WTC11 (cell line): Measurements from ENCODE around the gene ARID1A. TPM values are rescaled to one million over a fixed set of nuclear protein-coding genes. Genes with fewer than 3 reads are reported as not detected.

Source experiments
- ATAC-seq: fragments of 200-7000 bp; cut with Tn5 transposase; 2 replicates; pipeline ENCODE4 v1.10.0; 2021; ENCODE audit warnings: mild to moderate bottlenecking, moderate library complexity
- CTCF ChIA-PET: fragments of 300-600 bp; sonication (Branson Sonifier 250); formaldehyde crosslinking; loops from one replicate; lab custom pipeline; 2021; ENCODE audit warnings: antibody characterized with exemption; lab: Charles Lee
- POLR2A ChIA-PET: fragments of 350-600 bp; sonication (Branson Sonifier 250); formaldehyde crosslinking; loops from one replicate; lab custom pipeline; 2021; ENCODE audit warnings: antibody characterized with exemption; lab: Charles Lee
- DNase-seq: peaks from one replicate; pipeline ENCODE4 v3.0.0; 2021; ENCODE audit warnings: low spot score
- H3K27ac Mint-ChIP-seq: 2 replicates; pipeline ENCODE4 v1.8.0; 2021; ENCODE audit warnings: mixed read lengths
- H3K27me3 Mint-ChIP-seq: 2 replicates; pipeline ENCODE4 v1.8.0; 2021; ENCODE audit warnings: low read depth, mild to moderate bottlenecking, moderate library complexity, mixed read lengths
- H3K36me3 Mint-ChIP-seq: 2 replicates; pipeline ENCODE4 v1.8.0; 2021; ENCODE audit warnings: mixed read lengths
- H3K4me1 Mint-ChIP-seq: 2 replicates; pipeline ENCODE4 v1.8.0; 2022; ENCODE audit warnings: mixed read lengths
- H3K4me3 Mint-ChIP-seq: 2 replicates; pipeline ENCODE4 v1.8.0; 2021; ENCODE audit warnings: mild to moderate bottlenecking, moderate library complexity, mixed read lengths
- H3K9me3 Mint-ChIP-seq: 2 replicates; pipeline ENCODE4 v1.8.0; 2021; ENCODE audit warnings: mixed read lengths
- ARID4B ChIP-seq: sonication (generic); formaldehyde crosslinking; IDR thresholded peaks from 2 replicates; pipeline ENCODE4 v1.8.0; 2023; ENCODE audit warnings: missing genetic modification reagents, mild to moderate bottlenecking, borderline replicate concordance
- CDX4 ChIP-seq: fragments of 250-450 bp; sonication (Bioruptor Pico); IDR thresholded peaks from 2 replicates; pipeline ENCODE4 v1.9.0; 2021; ENCODE audit warnings: moderate library complexity, mild to moderate bottlenecking, inconsistent platforms, borderline replicate concordance
- ESRRA ChIP-seq: sonication (generic); formaldehyde crosslinking; IDR thresholded peaks from 2 replicates; pipeline ENCODE4 v1.8.1; 2022; ENCODE audit warnings: mild to moderate bottlenecking, missing genetic modification reagents, borderline replicate concordance
- FOXJ3 ChIP-seq: sonication (generic); formaldehyde crosslinking; IDR thresholded peaks from 2 replicates; pipeline ENCODE4 v1.9.0; 2021; ENCODE audit warnings: missing genetic modification reagents, mild to moderate bottlenecking, borderline replicate concordance
- GABPB1 ChIP-seq: sonication (generic); formaldehyde crosslinking; IDR thresholded peaks from 2 replicates; pipeline ENCODE4 v1.8.1; 2023; ENCODE audit warnings: mild to moderate bottlenecking, missing genetic modification reagents
- HMGA2 ChIP-seq: fragments of 250-450 bp; sonication (Bioruptor Pico); IDR thresholded peaks from 2 replicates; pipeline ENCODE4 v1.4.0; 2021; ENCODE audit warnings: mild to moderate bottlenecking, moderate library complexity
- IRF2 ChIP-seq: sonication (generic); formaldehyde crosslinking; IDR thresholded peaks from 2 replicates; pipeline ENCODE4 v1.8.0; 2022; ENCODE audit warnings: low read depth, missing genetic modification reagents, borderline replicate concordance
- MYBL2 ChIP-seq: sonication (generic); formaldehyde crosslinking; IDR thresholded peaks from 2 replicates; pipeline ENCODE4 v1.8.1; 2023; ENCODE audit warnings: mild to moderate bottlenecking, moderate library complexity, missing genetic modification reagents
- OVOL2 ChIP-seq: fragments of 250-450 bp; sonication (Bioruptor Pico); IDR thresholded peaks from 2 replicates; pipeline ENCODE4 v1.9.0; 2021; ENCODE audit warnings: mild to moderate bottlenecking, borderline replicate concordance
- RORB ChIP-seq: fragments of 250-450 bp; sonication (Bioruptor Pico); IDR thresholded peaks from 2 replicates; pipeline ENCODE4 v1.9.0; 2021; ENCODE audit warnings: mild to moderate bottlenecking
- SOX15 ChIP-seq: fragments of 250-450 bp; sonication (Bioruptor Pico); IDR thresholded peaks from 2 replicates; pipeline ENCODE4 v1.9.0; 2021; ENCODE audit warnings: mild to moderate bottlenecking
- SP1 ChIP-seq: sonication (generic); formaldehyde crosslinking; conservative IDR thresholded peaks from 2 replicates; pipeline ENCODE4 v1.8.1; 2022; ENCODE audit warnings: missing genetic modification reagents
- ZBTB21 ChIP-seq: sonication (generic); formaldehyde crosslinking; IDR thresholded peaks from 2 replicates; pipeline ENCODE4 v1.8.1; 2023; ENCODE audit warnings: mild to moderate bottlenecking, missing genetic modification reagents, borderline replicate concordance
- ZNF317 ChIP-seq: sonication (generic); formaldehyde crosslinking; IDR thresholded peaks from 2 replicates; pipeline ENCODE4 v1.8.1; 2023; ENCODE audit warnings: low read depth, mild to moderate bottlenecking, moderate library complexity, missing genetic modification reagents, borderline replicate concordance
- ZNF396 ChIP-seq: fragments of 250-450 bp; sonication (Bioruptor Pico); IDR thresholded peaks from 2 replicates; pipeline ENCODE4 v1.8.0; 2021; ENCODE audit warnings: mild to moderate bottlenecking, moderate library complexity, borderline replicate concordance
- total RNA-seq: library from RNA; stranded (reverse); gene quantifications from 3 replicates; pipeline ENCODE4 v1.2.3, GENCODE V29; 2021
- TF ChIP-seq, protein P1 (sequence below): sonication (generic); formaldehyde crosslinking; IDR thresholded peaks from 2 replicates; pipeline ENCODE4 v1.8.1; 2023; ENCODE audit warnings: mild to moderate bottlenecking, moderate library complexity, missing genetic modification reagents
- TF ChIP-seq, protein P2 (sequence below): sonication (generic); formaldehyde crosslinking; conservative IDR thresholded peaks from 2 replicates; pipeline ENCODE4 v1.8.1; 2022; ENCODE audit warnings: mild to moderate bottlenecking, missing genetic modification reagents
- TF ChIP-seq, protein P3 (sequence below): sonication (generic); formaldehyde crosslinking; IDR thresholded peaks from 2 replicates; pipeline ENCODE4 v1.8.1; 2022; ENCODE audit warnings: low read depth, mild to moderate bottlenecking, moderate library complexity, missing genetic modification reagents, borderline replicate concordance
- TF ChIP-seq, protein P4 (sequence below): sonication (generic); formaldehyde crosslinking; IDR thresholded peaks from 2 replicates; pipeline ENCODE4 v1.8.1; 2023; ENCODE audit warnings: mild to moderate bottlenecking, missing genetic modification reagents, moderate library complexity

Gene ARID1A
- total RNA-seq, 1 experiment from 2014 or later = 98.0 TPM

- peaks cover 98% of the 10 kb centered on the region for H3K36me3 Mint-ChIP-seq
- H3K9me3 Mint-ChIP-seq = no peaks in the 10 kb centered on the region
- TF ChIP-seq, protein P1, sequence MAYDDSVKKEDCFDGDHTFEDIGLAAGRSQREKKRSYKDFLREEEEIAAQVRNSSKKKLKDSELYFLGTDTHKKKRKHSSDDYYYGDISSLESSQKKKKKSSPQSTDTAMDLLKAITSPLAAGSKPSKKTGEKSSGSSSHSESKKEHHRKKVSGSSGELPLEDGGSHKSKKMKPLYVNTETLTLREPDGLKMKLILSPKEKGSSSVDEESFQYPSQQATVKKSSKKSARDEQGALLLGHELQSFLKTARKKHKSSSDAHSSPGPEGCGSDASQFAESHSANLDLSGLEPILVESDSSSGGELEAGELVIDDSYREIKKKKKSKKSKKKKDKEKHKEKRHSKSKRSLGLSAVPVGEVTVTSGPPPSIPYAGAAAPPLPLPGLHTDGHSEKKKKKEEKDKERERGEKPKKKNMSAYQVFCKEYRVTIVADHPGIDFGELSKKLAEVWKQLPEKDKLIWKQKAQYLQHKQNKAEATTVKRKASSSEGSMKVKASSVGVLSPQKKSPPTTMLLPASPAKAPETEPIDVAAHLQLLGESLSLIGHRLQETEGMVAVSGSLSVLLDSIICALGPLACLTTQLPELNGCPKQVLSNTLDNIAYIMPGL (CRISPR knock-in tag) = no peak
- peak; percentile 57; the same call in 1 of the 2 replicates for TF ChIP-seq GABPB1 (CRISPR knock-in tag)
- TF ChIP-seq, all 79 proteins: peak for 1
- Mint-ChIP-seq H3K27me3 (no peaks in the 10 kb centered on the region), H3K4me1 (no peaks in the 10 kb centered on the region), H3K4me3 (no peak overlapping the region), H3K27ac (peak overlapping the region; percentile 76; the same call in 1 of the 2 replicates)
- ATAC-seq (no peak), DNase-seq (no peak)
- CTCF ChIA-PET = no interaction called here
- POLR2A ChIA-PET = no interaction called here
These were observed 76.0 kb downstream of the ARID1A start for GRCh38 chr1:26771643-26772321.

DNA sequence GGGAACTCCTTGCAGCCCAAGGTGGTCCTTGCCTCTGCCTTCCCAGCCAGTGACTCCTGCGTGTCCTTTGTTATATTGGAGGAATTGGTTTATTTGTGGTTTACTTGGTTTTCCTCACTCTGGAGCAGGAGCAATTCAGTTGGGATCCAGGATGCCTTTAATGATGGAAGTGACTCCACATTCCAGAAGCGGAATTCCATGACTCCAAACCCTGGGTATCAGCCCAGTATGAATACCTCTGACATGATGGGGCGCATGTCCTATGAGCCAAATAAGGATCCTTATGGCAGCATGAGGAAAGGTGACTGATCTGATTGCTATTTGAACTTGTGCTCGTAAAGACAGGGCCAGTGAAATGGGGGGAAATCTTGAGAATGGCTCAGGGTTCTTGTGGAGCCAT is 76.9 kb downstream of the ARID1A start:
- DNase-seq (no peak), ATAC-seq (no peak)
- no peaks in the 10 kb centered on the region for H3K4me1 Mint-ChIP-seq
- H3K36me3 Mint-ChIP-seq = peaks cover 95% of the 10 kb centered on the region
- no peak overlapping the region for H3K4me3 Mint-ChIP-seq
- no peak overlapping the region for H3K27ac Mint-ChIP-seq
- TF ChIP-seq ESRRA (CRISPR knock-in tag) (no peak), FOXJ3 (CRISPR knock-in tag) (no peak), RORB (CRISPR knock-in tag) (no peak), SOX15 (CRISPR knock-in tag) (no peak)
- H3K27me3 Mint-ChIP-seq = no peaks in the 10 kb centered on the region
- CTCF ChIA-PET = no interaction called here
- POLR2A ChIA-PET = no interaction called here
- H3K9me3 Mint-ChIP-seq = no peaks in the 10 kb centered on the region

DNA sequence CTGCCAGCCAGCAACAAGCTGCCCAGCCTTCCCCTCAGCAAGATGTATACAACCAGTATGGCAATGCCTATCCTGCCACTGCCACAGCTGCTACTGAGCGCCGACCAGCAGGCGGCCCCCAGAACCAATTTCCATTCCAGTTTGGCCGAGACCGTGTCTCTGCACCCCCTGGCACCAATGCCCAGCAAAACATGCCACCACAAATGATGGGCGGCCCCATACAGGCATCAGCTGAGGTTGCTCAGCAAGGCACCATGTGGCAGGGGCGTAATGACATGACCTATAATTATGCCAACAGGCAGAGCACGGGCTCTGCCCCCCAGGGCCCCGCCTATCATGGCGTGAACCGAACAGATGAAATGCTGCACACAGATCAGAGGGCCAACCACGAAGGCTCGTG is 78.6 kb downstream of the ARID1A start:
- Mint-ChIP-seq H3K9me3 (no peaks in the 10 kb centered on the region), H3K4me3 (no peak overlapping the region), H3K4me1 (no peaks in the 10 kb centered on the region), H3K27ac (no peak overlapping the region)
- no peak for DNase-seq
- CTCF ChIA-PET = interaction anchor here (1.6 kb wide), 1 partner anchor 14 kb away, joined by 4 read pairs; no protein-coding TSS in a partner anchor
- POLR2A ChIA-PET = no interaction called here
- TF ChIP-seq OVOL2 (CRISPR knock-in tag) (no peak), ZNF396 (CRISPR knock-in tag) (no peak), MYBL2 (CRISPR knock-in tag) (no peak), ARID4B (no peak), HMGA2 (CRISPR knock-in tag) (no peak), CDX4 (no peak), ZNF317 (CRISPR knock-in tag) (no peak), SP1 (no peak), ZBTB21 (CRISPR knock-in tag) (no peak), IRF2 (CRISPR knock-in tag) (no peak)
- TF ChIP-seq, protein P1 (CRISPR knock-in tag) = no peak
- TF ChIP-seq, protein P2, sequence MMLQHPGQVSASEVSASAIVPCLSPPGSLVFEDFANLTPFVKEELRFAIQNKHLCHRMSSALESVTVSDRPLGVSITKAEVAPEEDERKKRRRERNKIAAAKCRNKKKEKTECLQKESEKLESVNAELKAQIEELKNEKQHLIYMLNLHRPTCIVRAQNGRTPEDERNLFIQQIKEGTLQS = no peak
- TF ChIP-seq, protein P3, sequence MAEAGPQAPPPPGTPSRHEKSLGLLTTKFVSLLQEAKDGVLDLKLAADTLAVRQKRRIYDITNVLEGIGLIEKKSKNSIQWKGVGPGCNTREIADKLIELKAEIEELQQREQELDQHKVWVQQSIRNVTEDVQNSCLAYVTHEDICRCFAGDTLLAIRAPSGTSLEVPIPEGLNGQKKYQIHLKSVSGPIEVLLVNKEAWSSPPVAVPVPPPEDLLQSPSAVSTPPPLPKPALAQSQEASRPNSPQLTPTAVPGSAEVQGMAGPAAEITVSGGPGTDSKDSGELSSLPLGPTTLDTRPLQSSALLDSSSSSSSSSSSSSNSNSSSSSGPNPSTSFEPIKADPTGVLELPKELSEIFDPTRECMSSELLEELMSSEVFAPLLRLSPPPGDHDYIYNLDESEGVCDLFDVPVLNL (CRISPR knock-in tag) = no peak
- TF ChIP-seq, protein P4, sequence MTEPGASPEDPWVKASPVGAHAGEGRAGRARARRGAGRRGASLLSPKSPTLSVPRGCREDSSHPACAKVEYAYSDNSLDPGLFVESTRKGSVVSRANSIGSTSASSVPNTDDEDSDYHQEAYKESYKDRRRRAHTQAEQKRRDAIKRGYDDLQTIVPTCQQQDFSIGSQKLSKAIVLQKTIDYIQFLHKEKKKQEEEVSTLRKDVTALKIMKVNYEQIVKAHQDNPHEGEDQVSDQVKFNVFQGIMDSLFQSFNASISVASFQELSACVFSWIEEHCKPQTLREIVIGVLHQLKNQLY = no peak
- TF ChIP-seq, all 79 proteins: peak for 0
- ATAC-seq = no peak
- H3K36me3 Mint-ChIP-seq = peaks cover 93% of the 10 kb centered on the region
- no peaks in the 10 kb centered on the region for H3K27me3 Mint-ChIP-seq
